Upper lobe of right lung (tissue), 1 donor: ENCODE results near the gene TMEM30B. TPM values are rescaled to one million over a fixed set of nuclear protein-coding genes. Genes with fewer than 3 reads are reported as not detected.

ENCODE experiments used
- ATAC-seq: fragments of 200-7000 bp; cut with Tn5 transposase; one replicate; pipeline ENCODE4 v1.9.1; 2020; ENCODE audit warnings: mild to moderate bottlenecking, moderate library complexity
- DNase-seq: peaks from one replicate; pipeline ENCODE4 v3.0.0-alpha.2; 2020
- H3K27ac ChIP-seq: fragments of 200-600 bp; one replicate; pipeline ENCODE4 v1.8.0; 2022
- H3K27me3 ChIP-seq: fragments of 200-600 bp; one replicate; pipeline ENCODE4 v1.8.0; 2022; ENCODE audit warnings: mild to moderate bottlenecking
- H3K36me3 ChIP-seq: fragments of 200-600 bp; one replicate; pipeline ENCODE4 v1.8.0; 2022
- H3K4me1 ChIP-seq: fragments of 200-600 bp; one replicate; pipeline ENCODE4 v1.8.0; 2022
- H3K4me3 ChIP-seq: fragments of 200-600 bp; one replicate; pipeline ENCODE4 v1.8.0; 2022; ENCODE audit warnings: mild to moderate bottlenecking
- H3K9me3 ChIP-seq: fragments of 200-600 bp; one replicate; pipeline ENCODE4 v1.8.0; 2022
- intact Hi-C: fragments of 100-400 bp; cut with DNase I; formaldehyde crosslinking; loops from one replicate; pipeline ENCODE4 v1.11.0; 2022
- total RNA-seq: library from RNA; stranded (reverse); fragmentation: NEBNext Ultra II Directional; extraction: Animal tissue kit (Norgen Biotek cat#: 25700); gene quantifications from one replicate; pipeline ENCODE4 v1.2.1, GENCODE V29; 2021
- TF ChIP-seq, protein P1 (sequence below): fragments of 200-600 bp; IDR thresholded peaks from one replicate; pipeline ENCODE4 v1.8.0; 2022; ENCODE audit warnings: antibody characterized with exemption
- donor health status: DM: no; HTN: yes; CAD: no; lungs with severe emphysema.

Gene TMEM30B
- total RNA-seq, 1 donor from 2014 or later: 22.5 TPM

DNA sequence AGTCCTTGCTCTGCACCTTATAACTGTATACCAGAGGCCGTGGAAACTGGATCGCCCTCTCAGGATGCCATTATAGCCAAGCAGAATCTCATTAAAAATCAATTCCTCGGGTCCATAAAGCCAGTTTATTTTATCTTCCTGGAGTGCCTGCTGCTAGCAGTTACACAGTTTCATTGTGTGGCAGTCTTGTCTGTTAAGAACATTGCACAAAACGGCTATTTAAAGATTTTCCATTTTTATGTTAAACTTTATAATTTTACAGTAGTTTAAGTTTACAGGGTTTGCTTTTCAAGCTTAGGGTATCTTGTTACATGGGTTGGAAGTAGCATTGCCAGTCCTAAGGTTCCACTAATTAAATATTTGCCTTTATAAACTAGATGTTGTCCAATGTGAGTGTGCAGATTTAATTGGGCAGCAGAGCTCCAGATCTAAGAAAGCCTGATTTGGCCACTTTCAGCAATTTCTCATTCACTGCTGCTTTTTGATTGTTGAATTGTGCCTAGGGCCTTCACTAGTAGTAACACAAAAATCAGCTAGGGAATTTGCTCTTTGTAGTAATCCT, 17.0 kb downstream of the TMEM30B start:
- ATAC-seq (no peak), DNase-seq (no peak)
- H3K27me3 ChIP-seq: peaks cover 24% of the 10 kb centered on the region
- H3K27ac ChIP-seq: no peak overlapping the region
- TF ChIP-seq, protein P1, sequence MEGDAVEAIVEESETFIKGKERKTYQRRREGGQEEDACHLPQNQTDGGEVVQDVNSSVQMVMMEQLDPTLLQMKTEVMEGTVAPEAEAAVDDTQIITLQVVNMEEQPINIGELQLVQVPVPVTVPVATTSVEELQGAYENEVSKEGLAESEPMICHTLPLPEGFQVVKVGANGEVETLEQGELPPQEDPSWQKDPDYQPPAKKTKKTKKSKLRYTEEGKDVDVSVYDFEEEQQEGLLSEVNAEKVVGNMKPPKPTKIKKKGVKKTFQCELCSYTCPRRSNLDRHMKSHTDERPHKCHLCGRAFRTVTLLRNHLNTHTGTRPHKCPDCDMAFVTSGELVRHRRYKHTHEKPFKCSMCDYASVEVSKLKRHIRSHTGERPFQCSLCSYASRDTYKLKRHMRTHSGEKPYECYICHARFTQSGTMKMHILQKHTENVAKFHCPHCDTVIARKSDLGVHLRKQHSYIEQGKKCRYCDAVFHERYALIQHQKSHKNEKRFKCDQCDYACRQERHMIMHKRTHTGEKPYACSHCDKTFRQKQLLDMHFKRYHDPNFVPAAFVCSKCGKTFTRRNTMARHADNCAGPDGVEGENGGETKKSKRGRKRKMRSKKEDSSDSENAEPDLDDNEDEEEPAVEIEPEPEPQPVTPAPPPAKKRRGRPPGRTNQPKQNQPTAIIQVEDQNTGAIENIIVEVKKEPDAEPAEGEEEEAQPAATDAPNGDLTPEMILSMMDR: no peak
- no peaks in the 10 kb centered on the region for H3K9me3 ChIP-seq
- no peaks in the 10 kb centered on the region for H3K4me1 ChIP-seq
- H3K36me3 ChIP-seq: no peaks in the 10 kb centered on the region
- intact Hi-C loops: no loop called here
- H3K4me3 ChIP-seq: no peak overlapping the region

DNA sequence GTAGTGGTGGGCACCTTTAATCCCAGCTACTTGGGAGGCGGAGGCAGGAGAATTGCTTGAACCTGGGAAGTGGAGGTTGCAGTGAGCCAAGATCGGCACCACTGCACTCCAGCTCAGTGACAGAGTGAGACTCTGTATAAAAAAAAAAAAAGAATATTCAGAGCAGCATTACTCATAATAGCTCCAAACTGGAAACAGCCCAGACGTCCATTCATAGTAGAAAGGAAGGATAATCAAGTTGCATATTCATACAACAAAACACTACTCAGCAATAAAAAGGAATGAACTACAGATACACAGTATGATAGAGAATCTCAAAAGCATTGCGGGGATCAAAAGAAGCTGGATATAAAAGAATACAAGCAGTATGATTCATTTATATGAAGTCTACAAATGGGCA, 19.1 kb downstream of the TMEM30B start:
- intact Hi-C loops: no loop called here
- TF ChIP-seq, protein P1: no peak
- Histone ChIP-seq H3K4me1 (no peaks in the 10 kb centered on the region), H3K9me3 (no peaks in the 10 kb centered on the region), H3K27ac (no peak overlapping the region), H3K36me3 (no peaks in the 10 kb centered on the region), H3K4me3 (no peak overlapping the region), H3K27me3 (peaks cover 12% of the 10 kb centered on the region)
- ATAC-seq (no peak), DNase-seq (no peak)

DNA sequence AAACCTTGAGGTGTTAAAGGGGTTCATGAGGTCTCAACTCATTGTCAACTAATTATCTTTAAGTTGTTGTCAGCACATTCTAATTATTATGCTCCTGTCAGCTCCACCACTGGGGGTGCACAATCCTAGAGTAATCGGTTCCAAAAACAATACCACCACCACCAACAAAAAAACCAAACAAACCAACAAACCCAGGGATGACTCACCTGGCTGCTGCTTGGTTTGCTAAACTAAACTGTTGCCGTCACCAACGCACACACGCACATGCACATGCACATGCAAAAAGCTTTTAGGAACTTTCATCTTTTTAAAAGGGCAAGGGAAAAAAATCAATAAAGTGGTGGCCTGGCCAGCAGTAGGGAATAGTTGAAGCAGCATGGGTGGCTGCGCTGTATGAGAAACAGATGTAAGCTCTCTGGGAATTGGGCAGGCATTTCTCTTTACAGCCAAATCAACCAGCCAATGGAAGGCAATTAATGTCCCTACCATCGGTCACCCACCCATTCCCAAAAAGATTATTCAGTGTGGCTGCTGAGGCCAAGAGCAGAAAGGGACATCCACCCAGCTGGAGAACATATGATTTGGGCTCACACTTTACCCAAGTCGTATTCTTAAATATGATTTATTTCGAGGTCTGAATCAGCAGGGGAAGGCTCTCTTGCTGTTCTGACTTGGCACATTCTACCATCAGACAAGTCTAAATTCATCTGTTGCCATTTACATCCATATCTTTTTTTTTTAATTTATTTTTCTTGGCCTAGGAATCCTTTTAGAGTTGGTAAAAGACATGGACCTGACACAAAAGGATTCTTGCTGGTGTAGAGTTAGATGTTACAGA, 20.0 kb downstream of the TMEM30B start:
- TF ChIP-seq, protein P1: no peak
- Histone ChIP-seq H3K4me3 (no peak overlapping the region), H3K27ac (no peak overlapping the region), H3K36me3 (no peaks in the 10 kb centered on the region), H3K4me1 (no peaks in the 10 kb centered on the region), H3K27me3 (peaks cover 3% of the 10 kb centered on the region), H3K9me3 (no peaks in the 10 kb centered on the region)
- intact Hi-C loops: no loop called here
- no peak for ATAC-seq
- DNase-seq: no peak

DNA sequence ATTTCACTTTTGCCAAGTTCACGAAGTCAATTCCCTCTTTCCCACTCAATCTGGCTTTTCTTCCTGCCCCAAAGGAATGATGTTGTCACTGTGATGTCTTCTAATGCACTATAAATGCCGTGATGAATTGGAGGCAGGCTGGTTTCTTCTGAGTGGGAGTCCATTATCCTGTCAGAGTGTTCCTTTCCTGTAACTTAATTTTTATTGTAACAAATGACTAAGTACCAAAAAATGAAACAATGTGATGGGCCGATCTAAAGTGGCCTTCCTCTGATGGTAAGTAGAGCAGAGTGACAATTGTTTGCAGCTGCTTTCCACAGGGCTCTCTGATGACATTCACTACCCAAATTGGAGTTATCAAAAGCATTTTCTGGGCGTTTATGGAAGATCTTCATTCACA, 22.2 kb downstream of the TMEM30B start:
- Histone ChIP-seq H3K9me3 (no peaks in the 10 kb centered on the region), H3K27me3 (no peaks in the 10 kb centered on the region), H3K4me1 (no peaks in the 10 kb centered on the region), H3K36me3 (no peaks in the 10 kb centered on the region), H3K4me3 (no peak overlapping the region), H3K27ac (no peak overlapping the region)
- intact Hi-C loops: no loop called here
- TF ChIP-seq, protein P1: no peak
- ATAC-seq: no peak
- no peak for DNase-seq

DNA sequence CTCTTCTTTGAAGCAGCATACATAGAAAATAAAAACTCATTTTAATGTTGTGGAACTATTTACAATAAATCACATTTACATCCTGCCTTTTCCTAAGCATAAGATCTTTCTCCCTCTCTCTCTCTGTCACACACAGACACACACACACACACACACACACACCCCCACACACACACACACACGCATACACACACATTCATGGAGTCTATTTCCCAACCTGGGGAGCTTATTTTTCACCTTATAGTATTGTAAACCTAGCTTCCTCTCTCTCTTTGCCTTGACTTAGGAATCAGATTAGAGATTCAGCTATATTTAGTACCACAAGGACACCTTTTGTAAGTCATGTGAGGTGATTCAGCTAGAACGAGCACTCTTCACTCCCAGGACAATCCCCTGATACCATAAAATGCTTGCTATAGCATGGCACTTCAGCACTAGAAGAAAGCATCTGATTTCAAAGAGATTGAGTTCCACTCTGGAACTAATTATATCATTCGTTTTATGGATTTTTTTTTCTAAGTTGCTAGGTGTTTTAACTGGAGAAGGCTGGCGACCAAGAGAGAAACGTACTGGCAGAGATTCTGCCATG, 23.6 kb downstream of the TMEM30B start:
- no peaks in the 10 kb centered on the region for H3K4me1 ChIP-seq
- no peak overlapping the region for H3K4me3 ChIP-seq
- ATAC-seq (no peak), DNase-seq (no peak)
- no peak overlapping the region for H3K27ac ChIP-seq
- TF ChIP-seq, protein P1: no peak
- H3K27me3 ChIP-seq: no peaks in the 10 kb centered on the region
- intact Hi-C loops: no loop called here
- no peaks in the 10 kb centered on the region for H3K36me3 ChIP-seq
- no peaks in the 10 kb centered on the region for H3K9me3 ChIP-seq
